ENCODE data around the gene NCAPG. TPM values are rescaled to one million over a fixed set of nuclear protein-coding genes. Genes with fewer than 3 reads are reported as not detected.

Gene NCAPG
- total RNA-seq: 5.4 and 63.6 TPM in 2 replicates

GRCh38 chr4:17810260-17811077 is at the start of gene NCAPG, which contains the start of gene DCAF16:
NCAPG (plus strand) TSS chr4:17810979; CDS start chr4:17811078, 99 bp downstream.
DCAF16 (minus strand) TSS chr4:17810757; CDS start chr4:17804141, 6,616 bp downstream.

GRCh38 chr4:17781300-17782287 is 29.2 kb upstream of the NCAPG start, which contains the start of gene FAM184B:
FAM184B (minus strand) TSS chr4:17781621; CDS start chr4:17781299, 322 bp downstream.

Other genes starting within 250 kb of the NCAPG start
- gene LAP3, start 233.8 kb upstream of the NCAPG start, total RNA-seq: 152 and 155 TPM in 2 replicates
- 7.5 and 8.2 TPM in 2 replicates for gene MED28, start 196.3 kb upstream of the NCAPG start, total RNA-seq
- gene FAM184B, start 29.4 kb upstream of the NCAPG start, total RNA-seq: under 0.01 and 0.28 TPM in 2 replicates
- gene DCAF16, start 222 bp upstream of the NCAPG start, total RNA-seq: 15.8 and 17.4 TPM in 2 replicates
- 10.0 and 22.0 TPM in 2 replicates for gene LCORL, start 210.8 kb downstream of the NCAPG start, total RNA-seq